CD8-positive, alpha-beta memory T cell (primary cell): ENCODE results near the gene RHOU. TPM values are rescaled to one million over a fixed set of nuclear protein-coding genes. Genes with fewer than 3 reads are reported as not detected.
"Not testable (repeated sequence)": the region's sequence is repeated elsewhere in the genome, so short reads cannot be mapped to it uniquely, and the experiment has no call there.

ENCODE experiments used
- CTCF ChIA-PET: fragments of 350-600 bp; sonication (Branson Sonifier 250); formaldehyde crosslinking; loops from one replicate; lab custom pipeline; 2021; ENCODE audit warnings: antibody characterized with exemption; lab: Charles Lee
- POLR2A ChIA-PET: fragments of 350-600 bp; sonication (Branson Sonifier 250); formaldehyde crosslinking; loops from one replicate; lab custom pipeline; 2021; ENCODE audit warnings: antibody characterized with exemption; lab: Charles Lee
- DNase-seq, 5 donors: peaks; one replicate each; pipeline versions ENCODE4 v3.0.0 to v3.0.0-alpha.2; 2020 to 2022; ENCODE audit warnings: mixed read lengths in 1 of 5
- H3K27ac ChIP-seq: one replicate; pipeline ENCODE4 v1.7.0; 2013; ENCODE audit warnings: low read depth, mild to moderate bottlenecking, low read length, moderate library complexity
- H3K27me3 ChIP-seq: 2 replicates; pipeline ENCODE4 v1.7.0; 2013; ENCODE audit warnings: low read length, mild to moderate bottlenecking; ENCODE audit not compliant: insufficient read depth, poor library complexity, severe bottlenecking
- H3K36me3 ChIP-seq: 2 replicates; pipeline ENCODE4 v1.7.0; 2013; ENCODE audit warnings: mild to moderate bottlenecking, low read length, moderate library complexity; ENCODE audit not compliant: insufficient read depth
- H3K4me1 ChIP-seq: 2 replicates; pipeline ENCODE4 v1.7.0; 2013; ENCODE audit warnings: mild to moderate bottlenecking, low read length, moderate library complexity; ENCODE audit not compliant: insufficient read depth
- H3K4me3 ChIP-seq: 2 replicates; pipeline ENCODE4 v1.7.0; 2013; ENCODE audit warnings: mild to moderate bottlenecking, low read length
- H3K9me3 ChIP-seq: 2 replicates; pipeline ENCODE4 v1.7.0; 2013; ENCODE audit warnings: mild to moderate bottlenecking, low read length
- H3K27ac Mint-ChIP-seq, 8 donors: one replicate each; pipeline ENCODE4 v1.8.0; 2020 to 2021; ENCODE audit warnings: mixed read lengths in 8 of 8, mild to moderate bottlenecking in 6 of 8, inconsistent platforms in 3 of 8, moderate library complexity in 3 of 8
- H3K27me3 Mint-ChIP-seq, 2 donors: one replicate each; pipeline ENCODE4 v1.8.0; 2020 to 2021; ENCODE audit warnings: mixed read lengths in 2 of 2, mild to moderate bottlenecking in 1 of 2, moderate library complexity in 1 of 2
- H3K36me3 Mint-ChIP-seq, 3 donors: one replicate each; pipeline ENCODE4 v1.8.0; 2020 to 2021; ENCODE audit warnings: mixed read lengths in 3 of 3, inconsistent platforms in 1 of 3, mild to moderate bottlenecking in 1 of 3
- H3K4me1 Mint-ChIP-seq, 3 donors: one replicate each; pipeline ENCODE4 v1.8.0; 2020 to 2021; ENCODE audit warnings: mixed read lengths in 3 of 3, inconsistent platforms in 1 of 3, mild to moderate bottlenecking in 1 of 3
- H3K4me3 Mint-ChIP-seq, 7 donors: one replicate each; pipeline ENCODE4 v1.8.0; 2020 to 2021; ENCODE audit warnings: mixed read lengths in 7 of 7, mild to moderate bottlenecking in 6 of 7, moderate library complexity in 4 of 7, inconsistent platforms in 2 of 7
- H3K9me3 Mint-ChIP-seq, 5 donors: one replicate each; pipeline ENCODE4 v1.8.0; 2020 to 2022; ENCODE audit warnings: mixed read lengths in 5 of 5, mild to moderate bottlenecking in 3 of 5, moderate library complexity in 2 of 5, inconsistent platforms in 1 of 5
- polyA plus RNA-seq: library from polyadenylated mRNA; unstranded; fragments of 300-500 nt; fragmentation: Illumina TruSeq; gene quantifications from one replicate; pipeline ENCODE4 v1.2.3, GENCODE V29; 2021
- total RNA-seq, 2 experiments: library from RNA; stranded (reverse); gene quantifications; one replicate each; pipeline ENCODE4 v1.2.3, GENCODE V29; 2021

RHOU gene
- under 1 TPM; 0.64 to 0.88 TPM for total RNA-seq
- 2.3 TPM for polyA plus RNA-seq

- no peaks in the 10 kb centered on the region for H3K36me3 ChIP-seq
- H3K4me3 ChIP-seq: peak within 1 kb of the TSS; percentile 55
- H3K27ac Mint-ChIP-seq: peak within 1 kb of the TSS in 7 of 8 donors; percentile 86 to 93 (median 88)
- ChIA-PET CTCF (interaction anchor here (0.7 to 3.1 kb wide), 19 partner anchors 13 to 535 kb away, joined by 3 to 74 read pairs (median 4); no protein-coding TSS in a partner anchor), POLR2A (interaction anchor here (0.6 to 1.0 kb wide), 3 partner anchors 393 to 520 kb away, joined by 3 to 4 read pairs (median 3); no protein-coding TSS in a partner anchor)
- H3K9me3 ChIP-seq: no peaks in the 10 kb centered on the region
- peaks cover 5 to 6% of the 10 kb centered on the region in 2 donors for H3K27me3 Mint-ChIP-seq
- H3K4me3 Mint-ChIP-seq: peak within 1 kb of the TSS; percentile 89 to 96 (median 94)
- H3K9me3 Mint-ChIP-seq: no peaks in the 10 kb centered on the region
- peaks cover 0 to 7% (median 3%) of the 10 kb centered on the region in 3 donors for H3K36me3 Mint-ChIP-seq
- H3K27me3 ChIP-seq: no peaks in the 10 kb centered on the region
- no peaks in the 10 kb centered on the region for H3K4me1 ChIP-seq
- peak; percentile 51 to 73 (median 66) for DNase-seq
- peaks cover 32 to 45% (median 36%) of the 10 kb centered on the region in 3 donors for H3K4me1 Mint-ChIP-seq
- no peak within 1 kb of the TSS for H3K27ac ChIP-seq
Observed at GRCh38 chr1:228734881-228735801, at the start of gene RHOU. Gene RHOU (plus strand): TSS chr1:228735479. CDS start chr1:228735743, 264 bp downstream.

- ChIA-PET POLR2A (no interaction called here), CTCF (no interaction called here)
- peaks cover 5 to 18% of the 10 kb centered on the region in 2 donors for H3K27me3 Mint-ChIP-seq
- DNase-seq: no peak
- no peaks in the 10 kb centered on the region for H3K36me3 Mint-ChIP-seq
- Histone ChIP-seq H3K9me3 (no peaks in the 10 kb centered on the region), H3K27me3 (no peaks in the 10 kb centered on the region), H3K4me3 (no peak overlapping the region), H3K27ac (no peak overlapping the region), H3K36me3 (no peaks in the 10 kb centered on the region), H3K4me1 (no peaks in the 10 kb centered on the region)
- H3K4me3 Mint-ChIP-seq: no peak overlapping the region
- H3K9me3 Mint-ChIP-seq: no peaks in the 10 kb centered on the region
- no peaks in the 10 kb centered on the region for H3K4me1 Mint-ChIP-seq
- no peak overlapping the region for H3K27ac Mint-ChIP-seq
Observed at GRCh38 chr1:228687587-228687986, 47.7 kb upstream of the RHOU start.

- DNase-seq: no peak
- Histone ChIP-seq H3K27me3 (no peaks in the 10 kb centered on the region), H3K27ac (no peak overlapping the region), H3K4me1 (no peaks in the 10 kb centered on the region), H3K4me3 (no peak overlapping the region), H3K9me3 (no peaks in the 10 kb centered on the region), H3K36me3 (no peaks in the 10 kb centered on the region)
- POLR2A ChIA-PET: no interaction called here
- no peak overlapping the region for H3K4me3 Mint-ChIP-seq
- H3K27me3 Mint-ChIP-seq: peaks cover 5 to 12% of the 10 kb centered on the region in 2 donors
- no peaks in the 10 kb centered on the region for H3K4me1 Mint-ChIP-seq
- H3K27ac Mint-ChIP-seq: no peak overlapping the region
- H3K9me3 Mint-ChIP-seq: no peaks in the 10 kb centered on the region
- no peaks in the 10 kb centered on the region for H3K36me3 Mint-ChIP-seq
- CTCF ChIA-PET: interaction anchor here (5.6 kb wide), 1 partner anchor 539 kb away, joined by 32 read pairs; no protein-coding TSS in a partner anchor
Observed at GRCh38 chr1:228689255-228689654, 46.0 kb upstream of the RHOU start.

- H3K36me3 Mint-ChIP-seq: no peaks in the 10 kb centered on the region
- CTCF ChIA-PET: interaction anchor here (0.5 to 5.6 kb wide), 5 partner anchors 24 to 564 kb away, joined by 3 to 32 read pairs (median 4); no protein-coding TSS in a partner anchor
- H3K27me3 ChIP-seq: no peaks in the 10 kb centered on the region
- H3K27me3 Mint-ChIP-seq: peaks cover 5 to 9% of the 10 kb centered on the region in 2 donors
- H3K4me1 ChIP-seq: peaks cover 9% of the 10 kb centered on the region
- H3K9me3 ChIP-seq: no peaks in the 10 kb centered on the region
- H3K4me1 Mint-ChIP-seq: peaks cover 7 to 10% (median 9%) of the 10 kb centered on the region in 3 donors
- H3K4me3 ChIP-seq: no peak overlapping the region
- no peak for DNase-seq
- no peak overlapping the region for H3K4me3 Mint-ChIP-seq
- H3K27ac ChIP-seq: no peak overlapping the region
- no peaks in the 10 kb centered on the region for H3K9me3 Mint-ChIP-seq
- no peaks in the 10 kb centered on the region for H3K36me3 ChIP-seq
- POLR2A ChIA-PET: no interaction called here
- no peak overlapping the region for H3K27ac Mint-ChIP-seq
Observed at GRCh38 chr1:228691211-228691610, 44.1 kb upstream of the RHOU start.

- Mint-ChIP-seq H3K27me3 (peaks cover 5 to 9% of the 10 kb centered on the region in 2 donors), H3K27ac (no peak overlapping the region), H3K9me3 (no peaks in the 10 kb centered on the region), H3K4me1 (peaks cover 7 to 10% (median 9%) of the 10 kb centered on the region in 3 donors), H3K4me3 (no peak overlapping the region), H3K36me3 (no peaks in the 10 kb centered on the region)
- no peaks in the 10 kb centered on the region for H3K36me3 ChIP-seq
- no peak overlapping the region for H3K4me3 ChIP-seq
- no peaks in the 10 kb centered on the region for H3K27me3 ChIP-seq
- H3K4me1 ChIP-seq: peaks cover 9% of the 10 kb centered on the region
- CTCF ChIA-PET: interaction anchor here (0.5 to 5.6 kb wide), 4 partner anchors 25 to 536 kb away, joined by 3 to 32 read pairs (median 4); no protein-coding TSS in a partner anchor
- POLR2A ChIA-PET: no interaction called here
- DNase-seq: peak in 2 of 5 donors; percentile 21 to 28
- H3K27ac ChIP-seq: no peak overlapping the region
- no peaks in the 10 kb centered on the region for H3K9me3 ChIP-seq
Observed at GRCh38 chr1:228691926-228692325, 43.4 kb upstream of the RHOU start.

- H3K27me3 Mint-ChIP-seq, H3K9me3 ChIP-seq, H3K4me1 ChIP-seq, H3K27ac Mint-ChIP-seq, H3K36me3 ChIP-seq, H3K4me3 ChIP-seq, POLR2A ChIA-PET, H3K27me3 ChIP-seq, H3K9me3 Mint-ChIP-seq, H3K27ac ChIP-seq, H3K4me3 Mint-ChIP-seq, DNase-seq, H3K4me1 Mint-ChIP-seq, H3K36me3 Mint-ChIP-seq: not testable (repeated sequence)
- CTCF ChIA-PET: interaction anchor here (1.7 kb wide), 1 partner anchor 30 kb away, joined by 4 read pairs; no protein-coding TSS in a partner anchor
Observed at GRCh38 chr1:228694447-228694846, 40.8 kb upstream of the RHOU start.

- peaks cover 7 to 10% (median 9%) of the 10 kb centered on the region in 3 donors for H3K4me1 Mint-ChIP-seq
- POLR2A ChIA-PET: no interaction called here
- Histone ChIP-seq H3K4me1 (peaks cover 9% of the 10 kb centered on the region), H3K27me3 (no peaks in the 10 kb centered on the region), H3K36me3 (no peaks in the 10 kb centered on the region), H3K27ac (no peak overlapping the region), H3K4me3 (no peak overlapping the region), H3K9me3 (no peaks in the 10 kb centered on the region)
- peak overlapping the region in 1 of 7 donors; percentile 15 for H3K4me3 Mint-ChIP-seq
- H3K27me3 Mint-ChIP-seq: peaks cover 0 to 2% of the 10 kb centered on the region in 2 donors
- DNase-seq: peak in 2 of 5 donors; percentile 3 to 15
- no peaks in the 10 kb centered on the region for H3K36me3 Mint-ChIP-seq
- peak overlapping the region in 3 of 8 donors; percentile 0 to 55 (median 27) for H3K27ac Mint-ChIP-seq
- H3K9me3 Mint-ChIP-seq: no peaks in the 10 kb centered on the region
- CTCF ChIA-PET: interaction anchor here (1.7 kb wide), 1 partner anchor 31 kb away, joined by 4 read pairs; no protein-coding TSS in a partner anchor
Observed at GRCh38 chr1:228695015-228695955, 40.0 kb upstream of the RHOU start.
